Keratinocyte (primary cell): ENCODE data around the gene ITGBL1.

ENCODE experiments used
- EZH2 ChIP-seq: IDR thresholded peaks from one replicate; pipeline ENCODE4 v1.6.1; 2012; ENCODE audit warnings: inconsistent platforms, mild to moderate bottlenecking, low read length, moderate library complexity
- TF ChIP-seq, protein P1 (sequence below), 3 experiments: IDR thresholded peaks in 1 of 3; conservative IDR thresholded peaks in 1 of 3; optimal IDR thresholded peaks in 1 of 3; 2 replicates in 2 of 3; 3 replicates in 1 of 3; pipeline versions ENCODE3 to v1.5.1; 2011; ENCODE audit warnings: low read length in 3 of 3, mild to moderate bottlenecking in 3 of 3, moderate library complexity in 2 of 3, control low read depth in 1 of 3, inconsistent platforms in 1 of 3; ENCODE audit not compliant: insufficient read depth in 2 of 3; ENCODE audit errors: extremely low read depth in 1 of 3

DNA sequence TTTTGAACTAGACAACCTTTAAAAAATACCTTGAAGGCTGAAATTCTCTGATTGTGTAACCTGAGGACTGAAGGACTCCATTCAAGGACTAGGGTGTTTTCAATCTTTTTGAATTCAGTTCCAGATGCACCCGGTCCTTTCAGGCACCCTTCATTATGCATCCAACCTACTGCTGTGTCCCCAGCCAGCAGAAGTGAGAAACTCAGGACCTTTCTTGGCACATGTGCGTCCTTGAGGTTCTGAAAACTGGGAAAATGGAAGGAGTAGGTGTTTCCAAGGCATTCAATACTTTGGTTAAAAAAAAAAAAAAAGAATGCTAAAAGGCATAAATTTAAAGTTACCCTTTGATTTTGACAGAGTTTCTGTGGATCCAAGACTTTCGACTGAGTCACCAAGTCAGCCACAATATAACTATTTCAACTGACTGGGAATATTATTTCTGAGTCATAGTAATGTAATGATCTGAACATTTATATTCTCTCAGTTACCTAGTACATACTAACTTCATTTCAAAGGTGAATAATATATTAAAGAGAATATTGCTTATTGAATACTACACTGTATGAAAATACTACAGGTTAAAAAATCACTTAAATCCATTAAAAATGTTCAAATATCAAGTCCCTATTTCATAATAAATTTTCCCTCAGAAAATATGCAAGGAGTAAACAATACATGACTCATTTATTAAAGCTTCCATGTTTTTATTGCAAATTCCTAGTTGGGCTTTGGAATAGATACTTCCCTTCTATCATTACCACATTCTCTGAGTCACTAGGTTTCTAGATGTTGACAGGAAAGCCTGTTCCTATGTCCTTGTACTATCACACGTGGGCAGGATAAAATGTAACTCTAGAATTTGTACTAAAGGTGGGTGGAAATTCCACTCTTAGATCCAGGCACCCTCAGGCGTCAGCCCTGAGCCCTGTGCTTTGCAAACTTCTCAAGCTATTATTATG, 2.4 kb upstream of the ITGBL1 start:
- TF ChIP-seq, protein P1, sequence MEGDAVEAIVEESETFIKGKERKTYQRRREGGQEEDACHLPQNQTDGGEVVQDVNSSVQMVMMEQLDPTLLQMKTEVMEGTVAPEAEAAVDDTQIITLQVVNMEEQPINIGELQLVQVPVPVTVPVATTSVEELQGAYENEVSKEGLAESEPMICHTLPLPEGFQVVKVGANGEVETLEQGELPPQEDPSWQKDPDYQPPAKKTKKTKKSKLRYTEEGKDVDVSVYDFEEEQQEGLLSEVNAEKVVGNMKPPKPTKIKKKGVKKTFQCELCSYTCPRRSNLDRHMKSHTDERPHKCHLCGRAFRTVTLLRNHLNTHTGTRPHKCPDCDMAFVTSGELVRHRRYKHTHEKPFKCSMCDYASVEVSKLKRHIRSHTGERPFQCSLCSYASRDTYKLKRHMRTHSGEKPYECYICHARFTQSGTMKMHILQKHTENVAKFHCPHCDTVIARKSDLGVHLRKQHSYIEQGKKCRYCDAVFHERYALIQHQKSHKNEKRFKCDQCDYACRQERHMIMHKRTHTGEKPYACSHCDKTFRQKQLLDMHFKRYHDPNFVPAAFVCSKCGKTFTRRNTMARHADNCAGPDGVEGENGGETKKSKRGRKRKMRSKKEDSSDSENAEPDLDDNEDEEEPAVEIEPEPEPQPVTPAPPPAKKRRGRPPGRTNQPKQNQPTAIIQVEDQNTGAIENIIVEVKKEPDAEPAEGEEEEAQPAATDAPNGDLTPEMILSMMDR (optimal IDR thresholded peaks at IDR 0.05 in 1 of 3, IDR thresholded peaks at IDR 0.05 in 1 of 3, conservative IDR thresholded peaks at IDR 0.05 in 1 of 3; ENCODE audit: extremely low read depth in 1 of 3, insufficient read depth in 2 of 3, low read length in 3 of 3) = no peak
- no peak for TF ChIP-seq EZH2
